Keratinocyte (primary cell): ENCODE measurements around the gene PRR16.

ENCODE experiments used
- EZH2 ChIP-seq: IDR thresholded peaks from one replicate; pipeline ENCODE4 v1.6.1; 2012; ENCODE audit warnings: inconsistent platforms, mild to moderate bottlenecking, low read length, moderate library complexity
- TF ChIP-seq, protein P1 (sequence below), 3 experiments: IDR thresholded peaks in 1 of 3; conservative IDR thresholded peaks in 1 of 3; optimal IDR thresholded peaks in 1 of 3; 2 replicates in 2 of 3; 3 replicates in 1 of 3; pipeline versions ENCODE3 to v1.5.1; 2011; ENCODE audit warnings: low read length in 3 of 3, mild to moderate bottlenecking in 3 of 3, moderate library complexity in 2 of 3, control low read depth in 1 of 3, inconsistent platforms in 1 of 3; ENCODE audit not compliant: insufficient read depth in 2 of 3; ENCODE audit errors: extremely low read depth in 1 of 3

- TF ChIP-seq, protein P1, sequence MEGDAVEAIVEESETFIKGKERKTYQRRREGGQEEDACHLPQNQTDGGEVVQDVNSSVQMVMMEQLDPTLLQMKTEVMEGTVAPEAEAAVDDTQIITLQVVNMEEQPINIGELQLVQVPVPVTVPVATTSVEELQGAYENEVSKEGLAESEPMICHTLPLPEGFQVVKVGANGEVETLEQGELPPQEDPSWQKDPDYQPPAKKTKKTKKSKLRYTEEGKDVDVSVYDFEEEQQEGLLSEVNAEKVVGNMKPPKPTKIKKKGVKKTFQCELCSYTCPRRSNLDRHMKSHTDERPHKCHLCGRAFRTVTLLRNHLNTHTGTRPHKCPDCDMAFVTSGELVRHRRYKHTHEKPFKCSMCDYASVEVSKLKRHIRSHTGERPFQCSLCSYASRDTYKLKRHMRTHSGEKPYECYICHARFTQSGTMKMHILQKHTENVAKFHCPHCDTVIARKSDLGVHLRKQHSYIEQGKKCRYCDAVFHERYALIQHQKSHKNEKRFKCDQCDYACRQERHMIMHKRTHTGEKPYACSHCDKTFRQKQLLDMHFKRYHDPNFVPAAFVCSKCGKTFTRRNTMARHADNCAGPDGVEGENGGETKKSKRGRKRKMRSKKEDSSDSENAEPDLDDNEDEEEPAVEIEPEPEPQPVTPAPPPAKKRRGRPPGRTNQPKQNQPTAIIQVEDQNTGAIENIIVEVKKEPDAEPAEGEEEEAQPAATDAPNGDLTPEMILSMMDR (optimal IDR thresholded peaks at IDR 0.05 in 1 of 3, IDR thresholded peaks at IDR 0.05 in 1 of 3, conservative IDR thresholded peaks at IDR 0.05 in 1 of 3; ENCODE audit: extremely low read depth in 1 of 3, insufficient read depth in 2 of 3, low read length in 3 of 3) = no peak
- TF ChIP-seq EZH2 = no peak
Observed at GRCh38 chr5:120730214-120730613, 266.1 kb downstream of the PRR16 start.
